H1 (cell line): ENCODE measurements around the gene NAV2. TPM values are rescaled to one million over a fixed set of nuclear protein-coding genes. Genes with fewer than 3 reads are reported as not detected.

Source experiments
- CTCF ChIA-PET: fragments of 300-600 bp; sonication (Branson Sonifier 250); formaldehyde crosslinking; loops from one replicate; lab custom pipeline; 2021; ENCODE audit not compliant: partially characterized antibody; lab: Charles Lee
- POLR2A ChIA-PET: fragments of 300-600 bp; sonication (Branson Sonifier 250); formaldehyde crosslinking; loops from one replicate; lab custom pipeline; 2021; ENCODE audit warnings: inconsistent platforms; ENCODE audit not compliant: partially characterized antibody; lab: Charles Lee
- DNase-seq, 2 experiments: peaks; one replicate each; pipeline versions ENCODE4 v3.0.0 to v3.0.0-alpha.2; 2010 to 2022; ENCODE audit warnings: low spot score in 2 of 2, low read depth in 1 of 2, mixed read lengths in 1 of 2
- FAIRE-seq: peaks from 2 replicates; lab custom pipeline; 2011; peaks lifted over from hg19 to GRCh38; lab: Jason Lieb, UNC
- H2AFZ ChIP-seq: 2 replicates; pipeline ENCODE4 v1.8.1; 2012; ENCODE audit warnings: low read length, inconsistent platforms
- H2AK5ac ChIP-seq: 2 replicates; pipeline ENCODE4 v1.6.1; 2013; ENCODE audit warnings: low read depth, low read length
- H2BK120ac ChIP-seq: replicated peaks from 2 replicates; pipeline ENCODE3; 2013; ENCODE audit warnings: low read depth, low read length, inconsistent platforms
- H2BK12ac ChIP-seq: 2 replicates; pipeline ENCODE4 v1.6.1; 2013; ENCODE audit warnings: low read depth, low read length
- H2BK15ac ChIP-seq: 2 replicates; pipeline ENCODE4 v1.6.1; 2013; ENCODE audit warnings: low read length
- H2BK20ac ChIP-seq: 2 replicates; pipeline ENCODE4 v1.6.1; 2013; ENCODE audit warnings: low read length
- H2BK5ac ChIP-seq: 2 replicates; pipeline ENCODE4 v1.6.1; 2013; ENCODE audit warnings: low read depth, low read length
- H3K14ac ChIP-seq: 2 replicates; pipeline ENCODE4 v1.6.1; 2013; ENCODE audit warnings: inconsistent platforms; ENCODE audit not compliant: insufficient read length
- H3K18ac ChIP-seq: 2 replicates; pipeline ENCODE4 v1.6.1; 2013; ENCODE audit warnings: low read length; ENCODE audit errors: extremely low read depth
- H3K23ac ChIP-seq: 2 replicates; pipeline ENCODE4 v1.6.1; 2013; ENCODE audit warnings: inconsistent platforms; ENCODE audit not compliant: insufficient read length
- H3K23me2 ChIP-seq: 2 replicates; pipeline ENCODE4 v1.6.1; 2013; ENCODE audit warnings: low read depth, low read length
- H3K27ac ChIP-seq: 2 replicates; pipeline ENCODE4 v1.6.1; 2011; ENCODE audit warnings: low read depth, low read length, inconsistent platforms
- H3K27me3 ChIP-seq, 4 experiments: replicated peaks in 1 of 4; 1 replicate in 1 of 4; 2 replicates in 3 of 4; pipeline versions ENCODE4 v1.6.1 to v1.8.1; 2011 to 2013; ENCODE audit warnings: low read length in 3 of 4, mild to moderate bottlenecking in 3 of 4, inconsistent platforms in 2 of 4, mixed read lengths in 2 of 4, moderate library complexity in 1 of 4; ENCODE audit not compliant: control insufficient read depth in 3 of 4, insufficient read depth in 3 of 4; ENCODE audit errors: extremely low read depth in 1 of 4
- H3K36me3 ChIP-seq, 4 experiments: 2 replicates each; pipeline versions ENCODE4 v1.6.1 to v1.8.1; 2011 to 2013; ENCODE audit warnings: mild to moderate bottlenecking in 4 of 4, low read length in 3 of 4, moderate library complexity in 2 of 4, control low read depth in 1 of 4, inconsistent platforms in 1 of 4; ENCODE audit not compliant: insufficient read depth in 4 of 4, control insufficient read depth in 2 of 4
- H3K4ac ChIP-seq: replicated peaks from 2 replicates; pipeline ENCODE3; 2013; ENCODE audit warnings: low read length, low read depth, mixed read lengths, inconsistent platforms; ENCODE audit not compliant: insufficient read length
- H3K4me1 ChIP-seq, 4 experiments: replicated peaks in 1 of 4; 1 replicate in 1 of 4; 2 replicates in 3 of 4; pipeline versions ENCODE4 v1.6.1 to v1.8.1; 2011 to 2013; ENCODE audit warnings: low read length in 3 of 4, inconsistent platforms in 2 of 4, mixed read lengths in 1 of 4; ENCODE audit not compliant: insufficient read depth in 4 of 4, control insufficient read depth in 3 of 4
- H3K4me2 ChIP-seq, 2 experiments: 2 replicates each; pipeline versions ENCODE4 v1.6.1 to v1.8.1; 2011 to 2013; ENCODE audit warnings: low read depth in 2 of 2, low read length in 2 of 2, control low read depth in 1 of 2, inconsistent platforms in 1 of 2, mild to moderate bottlenecking in 1 of 2; ENCODE audit not compliant: insufficient read depth in 1 of 2
- H3K4me3 ChIP-seq, 4 experiments: fragments of 200-600, 300-600 bp in 1 of 4; sonication (generic), shearing (Covaris generic), sonication (Bioruptor Twin) in 1 of 4; 2 replicates each; pipeline versions ENCODE4 v1.5.1 to v1.8.1; 2011 to 2016; ENCODE audit warnings: low read length in 4 of 4, low read depth in 3 of 4, control low read depth in 2 of 4, inconsistent platforms in 2 of 4, mild to moderate bottlenecking in 2 of 4, mixed read lengths in 1 of 4, moderate library complexity in 1 of 4; ENCODE audit not compliant: insufficient read depth in 2 of 4; ENCODE audit errors: extremely low read depth in 1 of 4
- H3K56ac ChIP-seq: replicated peaks from 2 replicates; pipeline ENCODE3; 2013; ENCODE audit warnings: low read depth, mild to moderate bottlenecking, mixed read lengths, low read length, inconsistent platforms; ENCODE audit not compliant: insufficient read length
- H3K79me1 ChIP-seq: 2 replicates; pipeline ENCODE4 v1.6.1; 2013; ENCODE audit warnings: low read depth, low read length, control low read depth
- H3K79me2 ChIP-seq, 2 experiments: 2 replicates each; pipeline versions ENCODE4 v1.6.1 to v1.8.1; 2012 to 2013; ENCODE audit warnings: low read length in 2 of 2, mild to moderate bottlenecking in 2 of 2, inconsistent platforms in 1 of 2; ENCODE audit not compliant: insufficient read depth in 2 of 2, control insufficient read depth in 1 of 2
- H3K9ac ChIP-seq, 4 experiments: replicated peaks in 1 of 4; 1 replicate in 1 of 4; 2 replicates in 3 of 4; pipeline versions ENCODE4 v1.6.1 to v1.8.1; 2011 to 2013; ENCODE audit warnings: low read depth in 3 of 4, low read length in 3 of 4, control low read depth in 2 of 4, mild to moderate bottlenecking in 2 of 4, moderate library complexity in 2 of 4, inconsistent platforms in 1 of 4; ENCODE audit errors: extremely low read depth in 1 of 4
- H3K9me3 ChIP-seq, 2 experiments: 2 replicates each; pipeline versions ENCODE4 v1.6.1 to v1.8.1; 2012 to 2013; ENCODE audit warnings: mild to moderate bottlenecking in 2 of 2, moderate library complexity in 2 of 2, control low read depth in 1 of 2, inconsistent platforms in 1 of 2, low read depth in 1 of 2, low read length in 1 of 2, mixed read lengths in 1 of 2; ENCODE audit not compliant: insufficient read depth in 2 of 2
- H4K20me1 ChIP-seq, 2 experiments: replicated peaks in 1 of 2; 2 replicates each; pipeline versions ENCODE3 to v1.8.1; 2011 to 2013; ENCODE audit warnings: inconsistent platforms in 2 of 2, low read length in 2 of 2, mild to moderate bottlenecking in 1 of 2; ENCODE audit not compliant: insufficient read depth in 2 of 2, control insufficient read depth in 1 of 2
- H4K5ac ChIP-seq: 2 replicates; pipeline ENCODE4 v1.6.1; 2013; ENCODE audit warnings: low read length, low read depth, mixed read lengths, inconsistent platforms; ENCODE audit not compliant: insufficient read length
- H4K8ac ChIP-seq: 2 replicates; pipeline ENCODE4 v1.8.0; 2013; ENCODE audit warnings: mild to moderate bottlenecking, moderate library complexity, low read length, inconsistent platforms; ENCODE audit not compliant: insufficient read depth; ENCODE audit errors: extremely low read depth
- H4K91ac ChIP-seq: replicated peaks from 2 replicates; pipeline ENCODE3; 2013; ENCODE audit warnings: low read length, mixed read lengths, inconsistent platforms; ENCODE audit not compliant: insufficient read length
- CBX5 ChIP-seq: fragments of 300-800, 300-1000 bp; sonication (generic); IDR thresholded peaks from 2 replicates; pipeline ENCODE4 v1.7.1; 2016; ENCODE audit warnings: antibody characterized with exemption, low read length, low read depth
- WGBS, 2 experiments: shearing (Covaris generic) in 1 of 2; methylation state at CpG; one replicate each; pipeline versions ENCODE4 v1.1.6 to v1.1.7; 2013 to 2015; ENCODE audit warnings: low lambda C conversion rate in 2 of 2, mixed read lengths in 2 of 2, inconsistent platforms in 1 of 2, low coverage in 1 of 2, missing lambda C conversion rate in 1 of 2; ENCODE audit not compliant: insufficient replicate concordance in 2 of 2, insufficient coverage in 1 of 2, insufficient read length in 1 of 2; ENCODE audit errors: extremely low coverage in 1 of 2, missing lambda C conversion rate in 1 of 2; 5-methylcytosine and 5-hydroxymethylcytosine counted together
- polyA plus RNA-seq, 7 experiments: library from polyadenylated mRNA; depleted of rRNA in 3 of 7; stranded (reverse) in 5 of 7; unstranded in 2 of 7; fragments of >200 nt in 5 of 7; fragments of 200-250 nt in 2 of 7; gene quantifications; 1 replicate in 5 of 7; 2 replicates in 1 of 7; 4 replicates in 1 of 7; pipeline versions ENCODE4 v1.2.1 to v1.2.3, GENCODE V29; 2011 to 2013; ENCODE audit warnings: missing spikeins in 2 of 7, mixed read lengths in 2 of 7
- total RNA-seq: library from RNA; stranded (reverse); fragmentation: NEBNext Ultra II Directional; extraction: Animal tissue kit (Norgen Biotek cat#: 25700); gene quantifications from 2 replicates; pipeline ENCODE4 v1.2.1, GENCODE V29; 2021
- TF ChIP-seq, protein P1 (sequence below): IDR thresholded peaks from 2 replicates; pipeline ENCODE4 v1.6.1; 2012; ENCODE audit warnings: inconsistent platforms

The NAV2 gene
- total and polyA plus RNA-seq, 2 of the 8 experiments (the other 6 are each of a cell fraction or from before 2014, with no cell fraction given), result 35.6 to 73.6 TPM

DNA sequence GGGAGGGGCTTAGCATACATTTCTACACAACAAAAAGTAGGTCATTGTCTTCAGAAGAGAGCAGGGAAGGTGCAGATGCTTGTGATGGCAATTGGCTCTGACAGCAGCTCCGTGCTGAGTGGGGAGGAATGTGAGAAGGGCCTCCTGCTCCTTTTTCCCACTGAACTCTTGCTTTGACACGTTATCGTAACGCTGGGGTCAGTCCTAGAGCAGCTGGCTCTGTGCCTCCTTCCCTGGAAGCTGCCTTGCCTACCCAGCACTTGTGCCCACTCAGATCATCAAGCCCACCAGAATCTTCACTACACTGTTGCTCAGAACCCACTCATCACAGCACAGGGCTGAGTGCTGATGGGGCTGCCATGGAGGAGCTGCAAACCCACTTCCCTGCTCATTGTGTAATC lies 14.9 kb upstream of the NAV2 start:
- Histone ChIP-seq H3K4me1 (peaks cover 0 to 11% (median 6%) of the 10 kb centered on the region in 4 experiments; a peak in 5 of 7 replicates), H2BK20ac (peak overlapping the region; percentile 84), H2AK5ac (no peak overlapping the region), H2BK5ac (peak overlapping the region; percentile 22; the same call in 1 of the 2 replicates), H3K79me1 (no peaks in the 10 kb centered on the region), H3K9me3 (no peaks in the 10 kb centered on the region), H4K91ac (peak overlapping the region; percentile 13), H3K79me2 (no peaks in the 10 kb centered on the region), H4K20me1 (no peaks in the 10 kb centered on the region), H3K56ac (no peak overlapping the region), H3K27ac (0 out of 2 replicates have a peak overlapping the region, but pooled peaks have one; percentile 27), H2AFZ (peak overlapping the region; percentile 19; the same call in 1 of the 2 replicates), H2BK120ac (no peak overlapping the region), H3K4me2 (peak overlapping the region; percentile 25 to 45), H3K27me3 (no peaks in the 10 kb centered on the region; a peak in 1 of 7 replicates)
- WGBS, 2 experiments, result 53% methylated on average over 4 of the region's 4 CpGs; no CpG with 5 or more reads in 1 of the 2 experiments
- POLR2A ChIA-PET, result interaction anchor here (1.4 to 1.8 kb wide), 2 partner anchors 14 to 16 kb away, joined by 3 to 10 read pairs; partner anchors contain the start of gene NAV2
- TF ChIP-seq, protein P1, sequence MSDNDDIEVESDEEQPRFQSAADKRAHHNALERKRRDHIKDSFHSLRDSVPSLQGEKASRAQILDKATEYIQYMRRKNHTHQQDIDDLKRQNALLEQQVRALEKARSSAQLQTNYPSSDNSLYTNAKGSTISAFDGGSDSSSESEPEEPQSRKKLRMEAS, result 0 out of 2 replicates have a peak, but pooled peaks have one; percentile 14
- no peak for TF ChIP-seq CBX5
- TF ChIP-seq, all 59 proteins: peak for 1
- no peak overlapping the region for H3K4me3 ChIP-seq
- FAIRE-seq (peak; percentile 7), DNase-seq (no peak)
- peak overlapping the region; percentile 26; the same call in 1 of the 2 replicates for H3K18ac ChIP-seq
- H2BK12ac ChIP-seq, result peak overlapping the region; percentile 63
- no peaks in the 10 kb centered on the region for H3K36me3 ChIP-seq
- no peak overlapping the region for H3K14ac ChIP-seq
- H4K8ac ChIP-seq, result no peak overlapping the region
- no peak overlapping the region for H3K4ac ChIP-seq
- no peaks in the 10 kb centered on the region for H3K23me2 ChIP-seq
- no peak overlapping the region for H3K23ac ChIP-seq
- peak overlapping the region; percentile 61; the same call in 1 of the 2 replicates for H2BK15ac ChIP-seq
- H3K9ac ChIP-seq, result no peak overlapping the region
- H4K5ac ChIP-seq, result no peak overlapping the region
- CTCF ChIA-PET, result interaction anchor here (0.7 to 3.4 kb wide), 11 partner anchors 15 to 621 kb away, joined by 3 to 16 read pairs (median 3); no protein-coding TSS in a partner anchor
